Tongue (tissue), 2 donors: ENCODE data around the gene BTNL8. TPM values are rescaled to one million over a fixed set of nuclear protein-coding genes. Genes with fewer than 3 reads are reported as not detected.

ENCODE experiments used
- DNase-seq: peaks from one replicate; pipeline ENCODE4 v3.0.0-alpha.2; 2015
- total RNA-seq: library from RNA; depleted of rRNA; stranded (reverse); fragments of >200 nt; gene quantifications from one replicate; pipeline ENCODE4 v1.2.3, GENCODE V29; 2014

The BTNL8 gene, protein sequence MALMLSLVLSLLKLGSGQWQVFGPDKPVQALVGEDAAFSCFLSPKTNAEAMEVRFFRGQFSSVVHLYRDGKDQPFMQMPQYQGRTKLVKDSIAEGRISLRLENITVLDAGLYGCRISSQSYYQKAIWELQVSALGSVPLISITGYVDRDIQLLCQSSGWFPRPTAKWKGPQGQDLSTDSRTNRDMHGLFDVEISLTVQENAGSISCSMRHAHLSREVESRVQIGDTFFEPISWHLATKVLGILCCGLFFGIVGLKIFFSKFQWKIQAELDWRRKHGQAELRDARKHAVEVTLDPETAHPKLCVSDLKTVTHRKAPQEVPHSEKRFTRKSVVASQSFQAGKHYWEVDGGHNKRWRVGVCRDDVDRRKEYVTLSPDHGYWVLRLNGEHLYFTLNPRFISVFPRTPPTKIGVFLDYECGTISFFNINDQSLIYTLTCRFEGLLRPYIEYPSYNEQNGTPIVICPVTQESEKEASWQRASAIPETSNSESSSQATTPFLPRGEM
- not detected for total RNA-seq

DNA sequence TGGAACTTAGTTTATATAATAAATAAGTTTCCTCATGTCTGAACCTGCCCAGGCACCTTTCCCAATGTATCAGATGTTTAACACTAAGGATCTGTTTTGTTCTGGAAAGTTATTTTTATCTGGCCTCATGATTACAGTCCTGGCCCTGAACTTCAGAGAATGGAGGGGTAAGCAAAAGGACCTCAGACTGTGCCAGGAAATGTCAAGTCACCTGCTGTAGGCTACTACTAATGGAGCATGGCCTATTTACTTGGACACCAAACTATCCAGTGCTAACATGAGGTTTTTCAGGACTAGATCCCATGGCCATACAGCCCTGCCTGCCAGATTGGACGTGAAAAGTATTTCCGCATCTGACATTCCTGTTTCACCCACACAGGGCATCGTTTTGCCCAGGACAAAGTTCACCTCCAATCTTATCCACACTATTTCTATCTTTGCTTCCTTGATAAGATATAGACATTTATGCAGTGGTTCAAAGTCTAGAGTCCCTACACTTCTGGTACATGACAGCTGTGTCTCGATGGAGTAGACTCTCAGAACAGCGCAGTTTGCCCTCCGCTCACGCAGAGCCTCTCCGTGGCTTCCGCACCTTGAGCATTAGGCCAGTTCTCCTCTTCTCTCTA lies at the start of gene BTNL8:
TSS of gene BTNL8 (plus strand) at position 539 of the 626 bp plus-strand sequence. CDS start 152 bp downstream, outside the sequence.
- DNase-seq, result no peak

GRCh38 chr5:180849827-180850226 lies 49.1 kb upstream of the BTNL8 start:
- no peak for DNase-seq

GRCh38 chr5:180850434-180851078 lies 48.4 kb upstream of the BTNL8 start:
- no peak for DNase-seq

DNA sequence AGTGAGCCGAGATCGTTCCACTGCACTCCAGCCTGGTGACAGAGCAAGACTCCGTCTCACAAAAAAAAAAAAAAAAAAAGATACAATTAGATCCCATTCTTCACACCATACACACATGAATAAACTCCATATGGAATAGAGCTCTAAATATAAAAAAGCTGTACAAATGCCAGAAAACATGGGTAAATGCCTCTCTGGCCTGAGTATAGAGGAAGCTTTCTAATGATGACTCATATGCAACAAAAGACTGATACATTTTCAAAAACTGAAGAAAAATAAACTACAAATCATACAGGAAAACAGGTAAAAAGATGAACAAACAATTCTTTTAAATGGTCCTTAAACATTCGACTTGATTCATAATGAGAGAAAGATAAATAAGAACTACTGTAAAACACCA lies 46.5 kb upstream of the BTNL8 start:
- DNase-seq, result no peak

- DNase-seq, result no peak
These were observed 45.7 kb upstream of the BTNL8 start for GRCh38 chr5:180853121-180853847.

GRCh38 chr5:180853848-180854176 lies 45.1 kb upstream of the BTNL8 start:
- no peak for DNase-seq

GRCh38 chr5:180858586-180858985 lies 40.4 kb upstream of the BTNL8 start:
- DNase-seq, result no peak

GRCh38 chr5:180860273-180860886 lies 38.6 kb upstream of the BTNL8 start:
- no peak for DNase-seq

DNA sequence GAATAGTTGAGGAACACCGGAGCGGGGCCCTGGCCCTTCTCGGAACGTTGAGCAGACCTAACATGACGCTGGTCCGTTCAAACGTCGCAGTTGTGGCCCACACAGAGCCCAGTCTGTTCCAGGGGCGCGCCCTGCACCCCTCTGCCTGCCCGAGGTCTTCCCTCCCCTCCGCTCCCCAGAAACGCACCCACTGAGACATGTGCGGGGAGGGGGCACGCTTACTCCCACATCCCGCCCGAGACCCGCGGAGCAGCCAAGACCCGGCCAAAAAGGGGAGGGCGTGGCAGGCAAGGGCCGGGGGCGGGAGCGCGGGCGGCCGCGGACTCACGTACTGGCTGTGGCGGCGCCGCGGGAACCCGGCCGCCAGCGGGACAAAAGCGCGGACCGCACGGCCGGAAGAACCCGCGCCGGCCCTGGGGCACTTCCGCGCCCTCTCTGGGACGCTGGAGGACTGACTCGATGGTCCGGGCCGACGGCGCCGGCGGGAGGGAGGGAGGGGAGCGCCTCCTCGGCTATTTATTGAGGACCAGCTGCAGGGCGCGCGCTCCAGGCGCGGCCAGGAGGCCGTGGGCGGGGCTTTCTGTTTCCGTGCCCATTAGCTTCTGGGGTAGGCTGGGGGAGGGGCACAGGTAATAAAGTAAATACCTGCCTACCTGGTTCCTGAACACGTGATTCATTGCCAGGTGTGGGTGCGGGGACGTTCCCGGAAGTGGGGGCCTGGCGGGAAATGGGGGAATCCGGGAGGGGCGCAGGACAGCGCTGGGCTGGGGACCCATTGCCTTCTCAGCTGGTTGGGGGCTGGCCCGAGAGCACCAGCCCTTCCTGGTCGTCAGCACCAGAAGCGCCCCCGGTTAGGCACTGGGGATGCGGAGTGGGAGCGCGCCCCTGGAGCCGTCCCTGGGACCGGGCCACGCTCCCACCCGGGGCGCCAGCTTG lies 37.8 kb upstream of the BTNL8 start, which contains the start of gene ZFP62:
TSS of gene ZFP62 (minus strand) at position 390 of the 936 bp plus-strand sequence. CDS start at position 333, 57 bp downstream.
- peak; percentile 96 for DNase-seq

DNA sequence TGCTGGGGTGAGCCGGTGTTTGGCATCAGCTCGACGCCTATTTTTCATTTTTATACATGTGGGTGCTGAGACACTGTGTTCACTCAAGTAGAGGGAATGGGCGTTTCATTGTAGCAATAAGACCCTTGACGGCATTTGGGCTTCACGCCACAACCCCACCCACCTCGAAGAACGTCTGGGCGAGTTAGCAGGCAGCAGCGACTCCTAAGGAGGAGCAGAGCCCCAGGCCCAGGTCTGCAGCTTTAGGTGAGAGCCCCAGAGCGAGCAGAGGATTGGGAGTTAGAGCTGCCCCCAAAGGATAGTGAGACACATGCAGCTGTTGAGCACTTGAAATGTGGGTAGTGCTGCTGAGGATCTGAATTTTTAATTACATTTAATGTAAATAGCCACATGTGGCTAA lies 36.3 kb upstream of the BTNL8 start:
- no peak for DNase-seq

- no peak for DNase-seq
These were observed 32.8 kb upstream of the BTNL8 start for GRCh38 chr5:180865981-180866695.

DNA sequence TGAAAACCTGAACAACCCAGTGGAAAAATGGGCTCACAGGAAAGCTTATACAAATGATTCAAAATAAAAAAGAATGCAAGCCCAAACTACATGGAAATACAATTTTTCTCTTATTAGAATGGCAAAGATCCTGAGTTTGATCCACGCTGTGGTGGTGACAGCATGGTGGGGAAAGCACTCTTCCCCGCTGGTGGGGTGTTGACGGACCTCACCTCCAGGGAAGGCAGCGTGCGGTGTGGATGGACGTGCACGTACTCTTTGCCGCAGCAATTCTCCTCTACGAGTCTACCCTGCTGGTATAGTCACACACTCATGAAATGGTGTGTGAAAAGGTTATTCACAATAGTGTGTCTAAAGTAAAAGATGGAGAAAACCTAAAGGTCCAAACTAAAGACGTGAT lies 32.0 kb upstream of the BTNL8 start:
- no peak for DNase-seq

DNA sequence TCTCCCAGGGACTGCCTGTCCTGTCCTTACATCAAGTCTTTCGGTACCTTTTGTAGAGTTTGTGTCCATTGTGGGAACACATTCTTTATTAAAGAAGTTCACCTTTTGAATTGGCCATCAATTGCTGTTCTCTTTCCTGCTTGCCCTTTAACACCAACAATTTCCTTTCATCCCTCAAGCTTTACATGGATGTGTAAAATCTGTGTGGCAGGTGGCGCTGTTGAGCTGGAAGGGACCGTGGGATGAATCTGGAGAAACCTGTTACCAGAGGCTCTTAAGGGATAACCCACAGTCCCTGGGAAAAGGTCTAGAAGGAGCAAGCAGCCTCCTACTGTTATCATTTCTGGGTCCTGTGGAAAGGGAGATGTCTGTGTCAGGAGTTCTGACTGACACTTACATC lies 30.0 kb upstream of the BTNL8 start:
- DNase-seq, result peak; percentile 89

- DNase-seq, result no peak
These were observed 29.4 kb upstream of the BTNL8 start for GRCh38 chr5:180869587-180869986.

DNA sequence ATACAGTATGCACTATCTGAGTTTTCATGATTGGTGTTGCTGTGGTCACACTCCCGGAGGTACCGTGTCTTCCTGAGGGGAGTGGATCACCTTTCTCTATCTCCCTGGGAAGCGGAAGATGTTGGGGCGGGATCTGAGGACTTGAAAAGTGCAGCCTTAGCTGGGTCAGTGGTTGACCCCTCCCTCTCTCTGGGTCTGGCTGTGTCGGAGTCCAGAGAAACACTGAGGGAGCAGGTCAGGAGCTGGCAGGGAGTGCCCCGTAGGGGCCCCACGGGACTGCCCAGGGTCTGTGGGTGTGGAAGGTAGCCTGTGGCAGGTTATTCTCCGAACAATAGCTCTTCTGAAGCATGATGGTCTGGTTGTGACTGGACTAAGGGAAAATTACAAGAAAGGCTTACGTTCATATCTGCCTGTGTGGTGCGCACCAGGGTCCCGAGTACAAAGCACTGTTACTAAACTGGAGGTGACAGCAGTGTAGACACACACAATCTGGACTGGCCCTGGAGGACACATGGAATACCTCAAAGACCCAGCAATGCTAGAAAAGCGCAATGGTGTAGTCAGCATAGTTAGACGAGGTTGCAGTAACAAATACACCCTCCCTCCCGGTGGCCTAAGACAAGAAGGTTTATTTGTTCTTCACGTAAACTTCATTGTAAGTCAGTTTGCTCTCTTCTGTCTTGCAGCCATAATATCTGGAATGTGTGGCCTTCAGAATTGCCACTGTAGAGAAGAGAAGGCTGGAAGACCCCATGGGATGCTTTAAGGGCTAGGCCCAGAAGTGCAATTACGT lies 28.5 kb upstream of the BTNL8 start:
- no peak for DNase-seq

DNA sequence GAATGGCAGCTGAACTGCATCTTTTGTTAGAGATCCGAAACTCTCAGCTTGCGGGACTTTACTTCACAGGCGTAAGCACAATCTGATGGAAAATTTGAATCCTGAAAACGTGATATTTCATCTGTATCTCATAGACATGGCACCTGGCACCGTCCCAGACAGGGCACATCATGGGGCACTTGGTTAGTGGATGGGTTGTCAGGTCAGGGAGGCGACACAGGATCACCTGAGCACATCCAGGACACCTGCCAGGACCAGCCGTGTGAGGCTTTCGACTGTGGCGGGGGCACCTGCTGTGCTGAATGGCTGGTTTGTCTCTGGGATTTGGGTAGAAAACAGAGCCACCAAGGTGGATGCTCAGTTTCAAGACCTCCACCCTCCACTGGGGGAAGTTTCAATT lies 26.5 kb upstream of the BTNL8 start:
- no peak for DNase-seq

- DNase-seq, result no peak
These were observed 25.1 kb upstream of the BTNL8 start for GRCh38 chr5:180873615-180874520.
